ENCODE data around the gene ZP1.

DNA sequence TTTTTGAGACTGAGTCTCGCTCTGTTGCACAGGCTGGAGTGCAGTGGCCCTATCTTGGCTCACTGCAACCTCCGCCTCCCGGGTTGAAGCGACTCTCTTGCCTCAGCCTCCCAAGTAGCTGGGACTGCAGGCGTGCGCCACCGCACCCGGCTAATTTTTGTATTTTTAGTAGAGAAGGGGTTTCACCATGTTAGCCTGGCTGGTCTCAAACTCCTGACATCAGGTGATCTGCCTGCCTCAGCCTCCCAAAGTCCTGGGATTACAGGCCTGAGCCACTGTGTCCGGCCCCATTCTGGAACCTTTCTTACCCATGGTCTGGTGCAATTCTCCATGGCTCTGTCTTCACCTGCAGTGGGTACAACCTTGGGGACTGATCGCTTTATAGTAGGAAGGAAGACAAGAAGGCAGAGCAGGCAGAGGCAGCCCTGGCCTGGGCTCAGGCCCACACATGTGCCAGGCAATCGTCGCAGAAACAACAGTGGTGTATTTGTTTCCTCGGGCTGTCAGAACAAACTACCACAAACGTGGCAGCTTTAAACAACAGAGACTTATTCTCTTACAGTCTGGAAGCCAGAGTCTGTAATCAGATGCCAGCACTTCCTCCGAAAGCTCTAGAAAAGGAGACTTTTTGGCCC lies 7.6 kb upstream of the ZP1 start:
- TF ChIP-seq, protein P1, sequence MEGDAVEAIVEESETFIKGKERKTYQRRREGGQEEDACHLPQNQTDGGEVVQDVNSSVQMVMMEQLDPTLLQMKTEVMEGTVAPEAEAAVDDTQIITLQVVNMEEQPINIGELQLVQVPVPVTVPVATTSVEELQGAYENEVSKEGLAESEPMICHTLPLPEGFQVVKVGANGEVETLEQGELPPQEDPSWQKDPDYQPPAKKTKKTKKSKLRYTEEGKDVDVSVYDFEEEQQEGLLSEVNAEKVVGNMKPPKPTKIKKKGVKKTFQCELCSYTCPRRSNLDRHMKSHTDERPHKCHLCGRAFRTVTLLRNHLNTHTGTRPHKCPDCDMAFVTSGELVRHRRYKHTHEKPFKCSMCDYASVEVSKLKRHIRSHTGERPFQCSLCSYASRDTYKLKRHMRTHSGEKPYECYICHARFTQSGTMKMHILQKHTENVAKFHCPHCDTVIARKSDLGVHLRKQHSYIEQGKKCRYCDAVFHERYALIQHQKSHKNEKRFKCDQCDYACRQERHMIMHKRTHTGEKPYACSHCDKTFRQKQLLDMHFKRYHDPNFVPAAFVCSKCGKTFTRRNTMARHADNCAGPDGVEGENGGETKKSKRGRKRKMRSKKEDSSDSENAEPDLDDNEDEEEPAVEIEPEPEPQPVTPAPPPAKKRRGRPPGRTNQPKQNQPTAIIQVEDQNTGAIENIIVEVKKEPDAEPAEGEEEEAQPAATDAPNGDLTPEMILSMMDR (IDR thresholded peaks at IDR 0.05) = no peak
- no peak for TF ChIP-seq ZNF317 (CRISPR knock-in tag; IDR thresholded peaks at IDR 0.05; ENCODE audit: borderline replicate concordance, low read depth)
- TF ChIP-seq, protein P2, sequence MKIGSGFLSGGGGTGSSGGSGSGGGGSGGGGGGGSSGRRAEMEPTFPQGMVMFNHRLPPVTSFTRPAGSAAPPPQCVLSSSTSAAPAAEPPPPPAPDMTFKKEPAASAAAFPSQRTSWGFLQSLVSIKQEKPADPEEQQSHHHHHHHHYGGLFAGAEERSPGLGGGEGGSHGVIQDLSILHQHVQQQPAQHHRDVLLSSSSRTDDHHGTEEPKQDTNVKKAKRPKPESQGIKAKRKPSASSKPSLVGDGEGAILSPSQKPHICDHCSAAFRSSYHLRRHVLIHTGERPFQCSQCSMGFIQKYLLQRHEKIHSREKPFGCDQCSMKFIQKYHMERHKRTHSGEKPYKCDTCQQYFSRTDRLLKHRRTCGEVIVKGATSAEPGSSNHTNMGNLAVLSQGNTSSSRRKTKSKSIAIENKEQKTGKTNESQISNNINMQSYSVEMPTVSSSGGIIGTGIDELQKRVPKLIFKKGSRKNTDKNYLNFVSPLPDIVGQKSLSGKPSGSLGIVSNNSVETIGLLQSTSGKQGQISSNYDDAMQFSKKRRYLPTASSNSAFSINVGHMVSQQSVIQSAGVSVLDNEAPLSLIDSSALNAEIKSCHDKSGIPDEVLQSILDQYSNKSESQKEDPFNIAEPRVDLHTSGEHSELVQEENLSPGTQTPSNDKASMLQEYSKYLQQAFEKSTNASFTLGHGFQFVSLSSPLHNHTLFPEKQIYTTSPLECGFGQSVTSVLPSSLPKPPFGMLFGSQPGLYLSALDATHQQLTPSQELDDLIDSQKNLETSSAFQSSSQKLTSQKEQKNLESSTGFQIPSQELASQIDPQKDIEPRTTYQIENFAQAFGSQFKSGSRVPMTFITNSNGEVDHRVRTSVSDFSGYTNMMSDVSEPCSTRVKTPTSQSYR (CRISPR knock-in tag; IDR thresholded peaks at IDR 0.05) = no peak
- TF ChIP-seq, protein P3, sequence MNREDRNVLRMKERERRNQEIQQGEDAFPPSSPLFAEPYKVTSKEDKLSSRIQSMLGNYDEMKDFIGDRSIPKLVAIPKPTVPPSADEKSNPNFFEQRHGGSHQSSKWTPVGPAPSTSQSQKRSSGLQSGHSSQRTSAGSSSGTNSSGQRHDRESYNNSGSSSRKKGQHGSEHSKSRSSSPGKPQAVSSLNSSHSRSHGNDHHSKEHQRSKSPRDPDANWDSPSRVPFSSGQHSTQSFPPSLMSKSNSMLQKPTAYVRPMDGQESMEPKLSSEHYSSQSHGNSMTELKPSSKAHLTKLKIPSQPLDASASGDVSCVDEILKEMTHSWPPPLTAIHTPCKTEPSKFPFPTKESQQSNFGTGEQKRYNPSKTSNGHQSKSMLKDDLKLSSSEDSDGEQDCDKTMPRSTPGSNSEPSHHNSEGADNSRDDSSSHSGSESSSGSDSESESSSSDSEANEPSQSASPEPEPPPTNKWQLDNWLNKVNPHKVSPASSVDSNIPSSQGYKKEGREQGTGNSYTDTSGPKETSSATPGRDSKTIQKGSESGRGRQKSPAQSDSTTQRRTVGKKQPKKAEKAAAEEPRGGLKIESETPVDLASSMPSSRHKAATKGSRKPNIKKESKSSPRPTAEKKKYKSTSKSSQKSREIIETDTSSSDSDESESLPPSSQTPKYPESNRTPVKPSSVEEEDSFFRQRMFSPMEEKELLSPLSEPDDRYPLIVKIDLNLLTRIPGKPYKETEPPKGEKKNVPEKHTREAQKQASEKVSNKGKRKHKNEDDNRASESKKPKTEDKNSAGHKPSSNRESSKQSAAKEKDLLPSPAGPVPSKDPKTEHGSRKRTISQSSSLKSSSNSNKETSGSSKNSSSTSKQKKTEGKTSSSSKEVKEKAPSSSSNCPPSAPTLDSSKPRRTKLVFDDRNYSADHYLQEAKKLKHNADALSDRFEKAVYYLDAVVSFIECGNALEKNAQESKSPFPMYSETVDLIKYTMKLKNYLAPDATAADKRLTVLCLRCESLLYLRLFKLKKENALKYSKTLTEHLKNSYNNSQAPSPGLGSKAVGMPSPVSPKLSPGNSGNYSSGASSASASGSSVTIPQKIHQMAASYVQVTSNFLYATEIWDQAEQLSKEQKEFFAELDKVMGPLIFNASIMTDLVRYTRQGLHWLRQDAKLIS (CRISPR knock-in tag; IDR thresholded peaks at IDR 0.05; ENCODE audit: borderline replicate concordance) = no peak
- no peak for TF ChIP-seq NR2C2 (CRISPR knock-in tag; IDR thresholded peaks at IDR 0.05)
- TF ChIP-seq, protein P4, sequence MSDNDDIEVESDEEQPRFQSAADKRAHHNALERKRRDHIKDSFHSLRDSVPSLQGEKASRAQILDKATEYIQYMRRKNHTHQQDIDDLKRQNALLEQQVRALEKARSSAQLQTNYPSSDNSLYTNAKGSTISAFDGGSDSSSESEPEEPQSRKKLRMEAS (CRISPR knock-in tag; IDR thresholded peaks at IDR 0.05) = no peak
- TF ChIP-seq SOX15 (CRISPR knock-in tag; IDR thresholded peaks at IDR 0.05) = no peak
- TF ChIP-seq NR3C1 (CRISPR knock-in tag; conservative IDR thresholded peaks at IDR 0.05; ENCODE audit: low read depth) = no peak
